Endothelial cell (in vitro differentiated cells): Measurements from ENCODE around the gene RHOT1. TPM values are rescaled to one million over a fixed set of nuclear protein-coding genes. Genes with fewer than 3 reads are reported as not detected.
"Not testable (repeated sequence)": the region's sequence is repeated elsewhere in the genome, so short reads cannot be mapped to it uniquely, and the experiment has no call there.

Experiments used
- DNase-seq: peaks from one replicate; pipeline ENCODE4 v3.0.0; 2021; ENCODE audit warnings: low spot score
- H3K27ac Mint-ChIP-seq: one replicate; pipeline ENCODE4 v1.8.0; 2021; ENCODE audit warnings: mixed read lengths, inconsistent platforms; ENCODE audit not compliant: unreplicated experiment
- H3K27me3 Mint-ChIP-seq: one replicate; pipeline ENCODE4 v1.8.0; 2021; ENCODE audit warnings: mild to moderate bottlenecking, moderate library complexity, mixed read lengths, inconsistent platforms; ENCODE audit not compliant: unreplicated experiment
- H3K36me3 Mint-ChIP-seq: one replicate; pipeline ENCODE4 v1.8.0; 2021; ENCODE audit warnings: mild to moderate bottlenecking, low read depth, mixed read lengths, inconsistent platforms; ENCODE audit not compliant: unreplicated experiment
- H3K4me1 Mint-ChIP-seq: one replicate; pipeline ENCODE4 v1.8.0; 2021; ENCODE audit warnings: mild to moderate bottlenecking, mixed read lengths, inconsistent platforms; ENCODE audit not compliant: unreplicated experiment
- H3K4me3 Mint-ChIP-seq: one replicate; pipeline ENCODE4 v1.8.0; 2021; ENCODE audit warnings: mild to moderate bottlenecking, mixed read lengths, inconsistent platforms; ENCODE audit not compliant: unreplicated experiment
- H3K9me3 Mint-ChIP-seq: one replicate; pipeline ENCODE4 v1.8.0; 2021; ENCODE audit warnings: mixed read lengths, inconsistent platforms; ENCODE audit not compliant: unreplicated experiment
- total RNA-seq: library from RNA; stranded (reverse); fragmentation: NEBNext Ultra II Directional; extraction: Animal tissue kit (Norgen Biotek cat#: 25700); gene quantifications from one replicate; pipeline ENCODE4 v1.2.1, GENCODE V29; 2021; ENCODE audit not compliant: unreplicated experiment
- TF ChIP-seq, protein P1 (sequence below): fragments of 200-600 bp; sonication (generic); IDR thresholded peaks from one replicate; pipeline ENCODE4 v1.5.0; 2021; ENCODE audit warnings: antibody characterized with exemption; ENCODE audit not compliant: unreplicated experiment

The RHOT1 gene
- total RNA-seq, 1 donor from 2014 or later, result 21.4 TPM

DNA sequence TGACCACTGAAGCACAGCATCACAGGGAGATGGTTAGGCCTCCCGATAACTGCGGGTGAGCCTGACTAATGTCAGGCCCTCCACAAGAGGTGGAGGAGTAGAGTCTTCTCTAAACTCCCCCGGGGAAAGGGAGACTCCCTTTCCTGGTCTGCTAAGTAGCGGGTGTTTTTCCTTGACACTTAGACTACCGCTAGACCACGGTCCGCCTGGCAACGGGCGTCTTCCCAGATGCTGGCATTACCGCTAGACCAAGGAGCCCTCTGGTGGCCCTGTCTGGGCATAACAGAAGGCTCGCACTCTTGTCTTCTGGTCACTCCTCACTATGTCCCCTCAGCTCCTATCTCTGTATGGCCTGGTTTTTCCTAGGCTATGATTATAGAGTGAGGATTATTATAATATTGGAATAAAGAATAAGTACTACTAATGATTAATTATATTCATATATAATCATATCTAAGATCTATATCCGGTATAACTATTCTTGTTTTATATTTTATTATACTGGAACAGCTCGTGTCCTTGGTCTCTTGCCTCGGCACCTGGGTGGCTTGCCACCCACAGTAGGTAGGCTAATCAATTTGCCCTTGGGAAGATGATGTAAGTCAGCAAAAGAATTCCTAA is 6.7 kb upstream of the RHOT1 start:
- H3K4me1 Mint-ChIP-seq, H3K36me3 Mint-ChIP-seq, H3K9me3 Mint-ChIP-seq, H3K27ac Mint-ChIP-seq, H3K4me3 Mint-ChIP-seq, H3K27me3 Mint-ChIP-seq: not testable (repeated sequence)
- TF ChIP-seq, protein P1, sequence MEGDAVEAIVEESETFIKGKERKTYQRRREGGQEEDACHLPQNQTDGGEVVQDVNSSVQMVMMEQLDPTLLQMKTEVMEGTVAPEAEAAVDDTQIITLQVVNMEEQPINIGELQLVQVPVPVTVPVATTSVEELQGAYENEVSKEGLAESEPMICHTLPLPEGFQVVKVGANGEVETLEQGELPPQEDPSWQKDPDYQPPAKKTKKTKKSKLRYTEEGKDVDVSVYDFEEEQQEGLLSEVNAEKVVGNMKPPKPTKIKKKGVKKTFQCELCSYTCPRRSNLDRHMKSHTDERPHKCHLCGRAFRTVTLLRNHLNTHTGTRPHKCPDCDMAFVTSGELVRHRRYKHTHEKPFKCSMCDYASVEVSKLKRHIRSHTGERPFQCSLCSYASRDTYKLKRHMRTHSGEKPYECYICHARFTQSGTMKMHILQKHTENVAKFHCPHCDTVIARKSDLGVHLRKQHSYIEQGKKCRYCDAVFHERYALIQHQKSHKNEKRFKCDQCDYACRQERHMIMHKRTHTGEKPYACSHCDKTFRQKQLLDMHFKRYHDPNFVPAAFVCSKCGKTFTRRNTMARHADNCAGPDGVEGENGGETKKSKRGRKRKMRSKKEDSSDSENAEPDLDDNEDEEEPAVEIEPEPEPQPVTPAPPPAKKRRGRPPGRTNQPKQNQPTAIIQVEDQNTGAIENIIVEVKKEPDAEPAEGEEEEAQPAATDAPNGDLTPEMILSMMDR, result peak; percentile 48
- peak; percentile 53 for DNase-seq

DNA sequence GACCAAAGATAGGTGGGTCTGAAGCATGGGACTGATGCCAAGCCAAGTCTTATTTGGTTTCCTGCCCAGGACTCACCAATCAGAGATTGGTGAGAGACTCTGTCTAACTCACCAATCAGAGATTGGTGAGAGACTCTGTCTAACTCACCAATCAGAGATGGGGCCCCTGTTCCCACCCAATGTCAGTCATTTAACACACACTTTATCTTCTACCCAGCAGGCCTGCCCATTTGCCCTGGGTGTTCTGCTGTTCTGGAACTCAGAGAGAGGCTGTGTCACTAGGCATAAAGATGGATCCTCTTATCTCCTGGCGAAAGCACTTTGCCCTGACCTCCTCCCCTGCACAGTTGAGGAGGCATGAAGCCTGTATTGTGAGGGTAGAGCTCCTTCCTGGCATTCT is 5.4 kb upstream of the RHOT1 start:
- DNase-seq, result no peak
- H3K9me3 Mint-ChIP-seq, result no peaks in the 10 kb centered on the region
- H3K4me1 Mint-ChIP-seq, result peaks cover 6% of the 10 kb centered on the region
- no peak overlapping the region for H3K4me3 Mint-ChIP-seq
- no peaks in the 10 kb centered on the region for H3K36me3 Mint-ChIP-seq
- no peak overlapping the region for H3K27ac Mint-ChIP-seq
- H3K27me3 Mint-ChIP-seq, result peaks cover 4% of the 10 kb centered on the region
- TF ChIP-seq, protein P1, result no peak

DNA sequence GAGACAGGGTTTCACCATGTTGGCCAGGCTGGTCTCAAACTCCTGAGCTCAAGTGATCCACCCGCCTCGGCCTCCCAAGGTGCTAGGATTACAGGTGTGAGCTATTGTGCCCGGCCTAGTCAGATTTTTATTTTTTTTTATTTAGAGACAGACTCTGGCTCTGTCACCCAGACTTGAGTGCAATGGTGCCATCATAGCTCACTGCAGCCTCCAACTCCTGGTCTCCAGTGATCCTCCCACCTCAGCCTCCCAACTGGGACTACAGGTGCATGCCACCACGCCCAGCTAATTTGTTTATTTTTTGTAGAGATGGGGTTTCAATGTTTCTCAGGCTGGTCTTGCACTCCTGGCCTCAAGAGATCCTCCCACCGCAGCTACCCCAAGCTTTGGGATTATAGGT is 2.8 kb upstream of the RHOT1 start:
- H3K27me3 Mint-ChIP-seq, H3K9me3 Mint-ChIP-seq, H3K4me3 Mint-ChIP-seq, H3K36me3 Mint-ChIP-seq, H3K27ac Mint-ChIP-seq, DNase-seq: not testable (repeated sequence)
- peaks cover 18% of the 10 kb centered on the region for H3K4me1 Mint-ChIP-seq

DNA sequence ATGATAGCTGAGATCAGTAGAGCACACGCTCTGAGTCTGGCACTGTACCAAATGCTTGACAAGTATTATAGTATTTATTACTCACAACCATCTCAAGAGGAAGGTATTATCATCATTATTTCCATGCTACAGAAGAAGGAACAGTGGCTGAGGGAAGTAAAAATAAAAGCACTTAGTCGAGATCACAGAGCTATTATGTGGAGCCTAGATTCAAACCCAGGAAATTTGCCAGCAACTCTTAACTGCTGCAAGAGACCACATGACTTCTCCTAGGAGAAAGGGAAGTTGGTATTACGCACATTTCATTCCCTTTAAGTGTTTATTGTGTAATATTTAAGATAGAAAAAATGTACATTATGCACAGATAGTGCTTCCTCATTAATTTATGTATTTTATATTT is 1.0 kb upstream of the RHOT1 start:
- Mint-ChIP-seq H3K27me3 (peaks cover 1% of the 10 kb centered on the region), H3K36me3 (peaks cover 5% of the 10 kb centered on the region), H3K9me3 (no peaks in the 10 kb centered on the region), H3K27ac (no peak overlapping the region), H3K4me1 (peaks cover 18% of the 10 kb centered on the region), H3K4me3 (peak overlapping the region; percentile 89)
- TF ChIP-seq, protein P1, result no peak
- no peak for DNase-seq

DNA sequence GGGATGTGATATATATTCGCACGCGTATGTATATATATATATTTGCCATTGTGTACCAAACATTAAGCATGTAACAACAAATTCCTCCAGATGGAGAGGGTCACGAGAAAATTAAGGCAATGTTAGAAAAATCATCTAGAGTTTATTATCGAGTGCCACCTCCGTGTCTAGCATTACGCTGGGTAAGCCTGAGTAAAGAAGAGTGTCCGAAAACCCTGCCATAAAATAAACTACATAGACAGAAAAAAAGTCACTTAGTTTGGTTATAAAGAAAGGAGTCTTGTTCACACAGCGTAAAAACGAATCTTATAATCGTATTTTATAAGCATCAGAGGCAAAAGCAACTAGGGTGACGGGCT is 644 bp upstream of the RHOT1 start:
- H3K4me1 Mint-ChIP-seq, result peaks cover 18% of the 10 kb centered on the region
- H3K9me3 Mint-ChIP-seq, result no peaks in the 10 kb centered on the region
- TF ChIP-seq, protein P1, result no peak
- DNase-seq, result no peak
- peaks cover 5% of the 10 kb centered on the region for H3K36me3 Mint-ChIP-seq
- H3K4me3 Mint-ChIP-seq, result peak overlapping the region; percentile 89
- peaks cover 1% of the 10 kb centered on the region for H3K27me3 Mint-ChIP-seq
- peak overlapping the region; percentile 32 for H3K27ac Mint-ChIP-seq
